Neural cell (in vitro differentiated cells): ENCODE results near the gene PMF1.

Source experiments
- CTCF ChIP-seq: fragments of 450-650 bp; IDR thresholded peaks from 2 replicates; pipeline ENCODE4 v1.5.1; 2014; ENCODE audit warnings: antibody characterized with exemption, mild to moderate bottlenecking, moderate library complexity; ENCODE audit not compliant: poor library complexity, severe bottlenecking
- EZH2 ChIP-seq: fragments of 200-600, 300-800 bp; shearing (Covaris generic), sonication (generic); IDR thresholded peaks from 2 replicates; pipeline ENCODE4 v1.6.1; 2014; ENCODE audit warnings: antibody characterized with exemption, low read length, borderline replicate concordance, mild to moderate bottlenecking; ENCODE audit not compliant: insufficient read depth, poor library complexity, severe bottlenecking
- MXI1 ChIP-seq: fragments of 450-650 bp; conservative IDR thresholded peaks from 2 replicates; pipeline ENCODE4 v1.6.1; 2014; ENCODE audit warnings: antibody characterized with exemption, mild to moderate bottlenecking; ENCODE audit not compliant: poor library complexity, severe bottlenecking
- POLR2AphosphoS5 ChIP-seq: IDR thresholded peaks from 2 replicates; pipeline ENCODE4 v1.6.1; 2012
- RAD21 ChIP-seq: fragments of 450-650 bp; conservative IDR thresholded peaks from 2 replicates; pipeline ENCODE4 v1.6.1; 2014; ENCODE audit warnings: antibody characterized with exemption, mild to moderate bottlenecking, moderate library complexity
- REST ChIP-seq: IDR thresholded peaks from 2 replicates; pipeline ENCODE4 v1.6.1; 2012; ENCODE audit warnings: borderline replicate concordance

- TF ChIP-seq CTCF = peak; percentile 22
- TF ChIP-seq MXI1 = peak; percentile 90
- peak; percentile 95 for TF ChIP-seq POLR2AphosphoS5
- no peak for TF ChIP-seq EZH2
- peak; percentile 78 for TF ChIP-seq REST
- no peak for TF ChIP-seq RAD21
These were observed 69.8 kb downstream of the PMF1 start, which contains the start of gene SMG5 for GRCh38 chr1:156282479-156283222.
